Endodermal cell (in vitro differentiated cells): ENCODE results near the gene WDR4. TPM values are rescaled to one million over a fixed set of nuclear protein-coding genes. Genes with fewer than 3 reads are reported as not detected.
A peak's percentile ranks its signal among the peaks of the same experiment; 100 is the strongest.
"Not testable (repeated sequence)": the region's sequence is repeated elsewhere in the genome, so short reads cannot be mapped to it uniquely, and the experiment has no call there.

Experiments used
- DNase-seq: peaks from one replicate; pipeline ENCODE4 v3.0.0-alpha.2; 2017
- H3K27ac ChIP-seq: 2 replicates; pipeline ENCODE4 v1.5.1; 2013; ENCODE audit warnings: mild to moderate bottlenecking, low read depth, low read length, moderate library complexity
- H3K27me3 ChIP-seq: 2 replicates; pipeline ENCODE4 v1.6.1; 2013; ENCODE audit warnings: mild to moderate bottlenecking, low read length, moderate library complexity; ENCODE audit not compliant: insufficient read depth, control insufficient read depth, poor library complexity, severe bottlenecking
- H3K36me3 ChIP-seq: 2 replicates; pipeline ENCODE4 v1.7.0; 2013; ENCODE audit warnings: mild to moderate bottlenecking, low read length, moderate library complexity; ENCODE audit not compliant: control insufficient read depth, insufficient read depth
- H3K4me1 ChIP-seq: one replicate; pipeline ENCODE4 v1.7.0; 2013; ENCODE audit warnings: low read length; ENCODE audit not compliant: control insufficient read depth, insufficient read depth
- H3K4me3 ChIP-seq: 2 replicates; pipeline ENCODE4 v1.5.1; 2013; ENCODE audit warnings: mild to moderate bottlenecking, low read length, moderate library complexity
- H3K9ac ChIP-seq: 2 replicates; pipeline ENCODE4 v1.6.1; 2013; ENCODE audit warnings: mild to moderate bottlenecking, low read length, moderate library complexity; ENCODE audit not compliant: poor library complexity, severe bottlenecking; ENCODE audit errors: extremely low read depth
- H3K9me3 ChIP-seq: 2 replicates; pipeline ENCODE4 v1.6.1; 2013; ENCODE audit warnings: mild to moderate bottlenecking, low read length, moderate library complexity; ENCODE audit not compliant: control insufficient read depth
- H3K27ac Mint-ChIP-seq: 2 replicates; pipeline ENCODE4 v1.8.0; 2020; ENCODE audit warnings: mixed read lengths
- H3K27me3 Mint-ChIP-seq: 2 replicates; pipeline ENCODE4 v1.8.0; 2021; ENCODE audit warnings: mild to moderate bottlenecking, mixed read lengths; ENCODE audit not compliant: insufficient read depth
- H3K36me3 Mint-ChIP-seq: 2 replicates; pipeline ENCODE4 v1.8.0; 2020; ENCODE audit warnings: low read depth, mixed read lengths
- H3K4me1 Mint-ChIP-seq: 2 replicates; pipeline ENCODE4 v1.8.0; 2020; ENCODE audit warnings: mixed read lengths
- H3K4me3 Mint-ChIP-seq: 2 replicates; pipeline ENCODE4 v1.8.0; 2020; ENCODE audit warnings: mild to moderate bottlenecking, moderate library complexity, mixed read lengths
- H3K9me3 Mint-ChIP-seq: 2 replicates; pipeline ENCODE4 v1.8.0; 2020; ENCODE audit warnings: mild to moderate bottlenecking, mixed read lengths
- CTCF ChIP-seq: fragments of 200-600 bp; sonication (generic); conservative IDR thresholded peaks from 2 replicates; pipeline ENCODE4 v1.5.0; 2021; ENCODE audit warnings: antibody characterized with exemption, mild to moderate bottlenecking
- WGBS, 2 experiments: methylation state at CpG; one replicate each; pipeline versions ENCODE4 v1.1.5 to v1.1.7; 2013; ENCODE audit warnings: missing lambda C conversion rate in 2 of 2, mixed read lengths in 1 of 2; ENCODE audit not compliant: insufficient coverage in 1 of 2, insufficient read length in 1 of 2; 5-methylcytosine and 5-hydroxymethylcytosine counted together
- total RNA-seq, 2 donors: library from RNA; stranded (reverse); fragmentation: NEBNext Ultra II Directional in 1 of 2; extraction: Animal tissue kit (Norgen Biotek cat#: 25700) in 1 of 2; gene quantifications; 2 replicates in 1 of 2; 3 replicates in 1 of 2; pipeline ENCODE4 v1.2.1, GENCODE V29; 2021

WDR4 gene
- total RNA-seq, 2 donors from 2014 or later: 26.7 to 33.5 TPM

- no peak for TF ChIP-seq CTCF
- Histone ChIP-seq H3K9ac (no peak overlapping the region), H3K4me3 (no peak overlapping the region), H3K4me1 (no peaks in the 10 kb centered on the region), H3K36me3 (peaks cover 84% of the 10 kb centered on the region), H3K9me3 (no peaks in the 10 kb centered on the region), H3K27ac (no peak overlapping the region), H3K27me3 (no peaks in the 10 kb centered on the region)
- H3K4me3 Mint-ChIP-seq: no peak overlapping the region
- H3K9me3 Mint-ChIP-seq: no peaks in the 10 kb centered on the region
- 90 to 91% methylated on average over 34 to 54 of the region's 54 CpGs for WGBS, 2 experiments
- H3K4me1 Mint-ChIP-seq: no peaks in the 10 kb centered on the region
- no peak for DNase-seq
- H3K27ac Mint-ChIP-seq: peak overlapping the region; percentile 58
- peaks cover 88% of the 10 kb centered on the region for H3K36me3 Mint-ChIP-seq
- no peaks in the 10 kb centered on the region for H3K27me3 Mint-ChIP-seq
Measured at GRCh38 chr21:42848932-42849758, 30.2 kb downstream of the WDR4 start.

- H3K27ac Mint-ChIP-seq, H3K9me3 Mint-ChIP-seq, H3K4me3 ChIP-seq, H3K9ac ChIP-seq, H3K4me1 ChIP-seq, H3K4me3 Mint-ChIP-seq, DNase-seq, H3K4me1 Mint-ChIP-seq, H3K9me3 ChIP-seq, H3K27ac ChIP-seq, H3K27me3 Mint-ChIP-seq, H3K27me3 ChIP-seq: not testable (repeated sequence)
- peaks cover 82% of the 10 kb centered on the region for H3K36me3 ChIP-seq
- H3K36me3 Mint-ChIP-seq: peaks cover 87% of the 10 kb centered on the region
- 97 to 98% methylated on average over 50 to 84 of the region's 95 CpGs for WGBS, 2 experiments
Measured at GRCh38 chr21:42848144-42848931, 31.0 kb downstream of the WDR4 start.

GRCh38 chr21:42847726-42848125 is 31.6 kb downstream of the WDR4 start:
- DNase-seq: peak; percentile 20
- Histone ChIP-seq H3K36me3 (peaks cover 82% of the 10 kb centered on the region), H3K27me3 (no peaks in the 10 kb centered on the region), H3K4me3 (no peak overlapping the region), H3K27ac (no peak overlapping the region), H3K9me3 (no peaks in the 10 kb centered on the region), H3K4me1 (no peaks in the 10 kb centered on the region), H3K9ac (no peak overlapping the region)
- TF ChIP-seq CTCF: no peak
- Mint-ChIP-seq H3K36me3 (peaks cover 86% of the 10 kb centered on the region), H3K4me1 (no peaks in the 10 kb centered on the region), H3K9me3 (no peaks in the 10 kb centered on the region), H3K27ac (no peak overlapping the region), H3K27me3 (no peaks in the 10 kb centered on the region), H3K4me3 (no peak overlapping the region)
- 89 to 96% methylated on average over 2 to 4 of the region's 4 CpGs for WGBS, 2 experiments
